ENCODE results near the gene CDKN1C. TPM values are rescaled to one million over a fixed set of nuclear protein-coding genes. Genes with fewer than 3 reads are reported as not detected.
A peak's percentile ranks its signal among the peaks of the same experiment; 100 is the strongest.

Gene CDKN1C
- total RNA-seq, 5 donors from 2014 or later (not counting 1 experiment from before 2014, with no cell fraction given), result 2.1 to 7.0 (median 5.3) TPM

DNA sequence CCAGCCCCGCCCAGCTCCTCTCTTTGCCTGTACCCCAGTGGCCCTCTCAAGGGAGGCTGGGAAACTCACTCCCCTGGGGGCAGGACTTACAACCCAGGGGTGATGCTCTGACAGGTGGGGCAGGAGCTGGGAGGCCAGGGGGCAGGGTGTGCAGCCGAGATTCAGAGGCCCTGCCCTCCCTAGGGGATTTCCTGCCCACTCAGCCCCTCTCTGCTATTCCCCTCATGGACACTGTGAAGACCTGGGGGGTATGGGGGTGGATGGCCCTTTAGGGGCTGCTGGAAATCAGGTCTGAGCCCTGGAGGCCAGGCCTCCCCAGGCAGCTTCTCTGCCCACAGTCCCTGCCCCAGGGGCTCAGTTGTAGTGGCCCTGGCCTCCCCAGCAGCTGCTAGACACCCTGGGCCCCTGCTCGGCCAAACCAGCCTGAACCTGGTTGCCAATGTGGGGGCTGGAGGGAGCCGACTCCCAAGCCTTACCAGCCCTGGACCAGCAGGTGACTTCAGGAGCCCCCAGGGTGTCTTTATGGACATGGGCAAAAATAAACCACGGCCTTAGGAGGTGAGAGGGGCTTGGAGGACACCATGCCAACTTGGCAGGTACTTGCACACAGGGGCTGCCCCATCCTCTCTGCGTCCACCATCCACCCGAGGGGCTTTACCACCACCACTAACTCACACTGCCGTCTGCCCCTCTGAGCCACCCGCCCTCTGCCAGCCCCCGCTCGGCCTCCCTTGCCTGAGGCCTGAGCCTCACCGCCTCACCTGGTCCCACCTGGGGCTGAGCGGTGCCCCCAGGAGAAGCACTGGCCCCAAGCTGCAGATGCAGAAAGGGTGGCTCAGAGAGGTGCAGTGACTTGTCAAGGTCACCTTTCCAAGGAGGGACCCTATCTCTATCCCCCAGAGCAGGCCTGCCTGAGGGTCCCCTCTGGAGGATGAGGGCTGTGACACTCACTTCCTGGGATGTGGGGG lies 46.5 kb upstream of the CDKN1C start:
- CTCF ChIA-PET, result no interaction called here
- H3K27ac ChIP-seq (ENCODE audit: low read length), result no peak overlapping the region
- H3K27me3 ChIP-seq (replicated peaks in 1 of 2; ENCODE audit: control insufficient read depth in 2 of 2, extremely low read depth in 1 of 2, insufficient read depth in 2 of 2, low read length in 1 of 2), result peaks cover 0 to 49% of the 10 kb centered on the region in 2 experiments
- H3K9me3 ChIP-seq, result no peaks in the 10 kb centered on the region
- Mint-ChIP-seq H3K27ac (no peak overlapping the region), H3K36me3 (no peaks in the 10 kb centered on the region), H3K9me3 (no peaks in the 10 kb centered on the region), H3K27me3 (peaks cover 7 to 20% of the 10 kb centered on the region in 2 donors), H3K4me1 (peaks cover 20 to 34% (median 25%) of the 10 kb centered on the region in 3 donors), H3K4me3 (no peak overlapping the region)
- no peak for DNase-seq
- no peak overlapping the region for H3K4me3 ChIP-seq (ENCODE audit: control insufficient read depth in 1 of 2, extremely low read depth in 1 of 2, low read length in 1 of 2)
- no peaks in the 10 kb centered on the region for H3K36me3 ChIP-seq (ENCODE audit: control insufficient read depth in 2 of 2, extremely low read depth in 1 of 2, insufficient read depth in 1 of 2, low read length in 1 of 2)
- POLR2A ChIA-PET, result no interaction called here
- ATAC-seq (replicated peaks in 1 of 4), result no peak
- 86% methylated on average over 11 of the region's 13 CpGs for WGBS (ENCODE audit: insufficient coverage)
- peaks cover 8 to 46% of the 10 kb centered on the region in 2 experiments for H3K4me1 ChIP-seq (ENCODE audit: control insufficient read depth in 1 of 2, extremely low read depth in 1 of 2, insufficient read depth in 2 of 2, low read length in 2 of 2)

GRCh38 chr11:2931420-2931746 lies 45.8 kb upstream of the CDKN1C start:
- Histone ChIP-seq H3K9me3 (no peaks in the 10 kb centered on the region), H3K4me1 (ENCODE audit: control insufficient read depth in 1 of 2, extremely low read depth in 1 of 2, insufficient read depth in 2 of 2, low read length in 2 of 2) (peaks cover 8 to 46% of the 10 kb centered on the region in 2 experiments), H3K27me3 (replicated peaks in 1 of 2; ENCODE audit: control insufficient read depth in 2 of 2, extremely low read depth in 1 of 2, insufficient read depth in 2 of 2, low read length in 1 of 2) (peaks cover 0 to 55% of the 10 kb centered on the region in 2 experiments), H3K27ac (ENCODE audit: low read length) (no peak overlapping the region), H3K36me3 (ENCODE audit: control insufficient read depth in 2 of 2, extremely low read depth in 1 of 2, insufficient read depth in 1 of 2, low read length in 1 of 2) (no peaks in the 10 kb centered on the region), H3K4me3 (ENCODE audit: control insufficient read depth in 1 of 2, extremely low read depth in 1 of 2, low read length in 1 of 2) (no peak overlapping the region)
- no peak overlapping the region for H3K27ac Mint-ChIP-seq
- H3K9me3 Mint-ChIP-seq, result no peaks in the 10 kb centered on the region
- WGBS (ENCODE audit: insufficient coverage), result no CpG with 5 or more reads among the region's 4 CpGs
- H3K36me3 Mint-ChIP-seq, result no peaks in the 10 kb centered on the region
- no peak for DNase-seq
- ChIA-PET CTCF (no interaction called here), POLR2A (no interaction called here)
- peaks cover 7 to 20% of the 10 kb centered on the region in 2 donors for H3K27me3 Mint-ChIP-seq
- ATAC-seq (replicated peaks in 1 of 4), result no peak
- H3K4me1 Mint-ChIP-seq, result peaks cover 20 to 34% (median 25%) of the 10 kb centered on the region in 3 donors
- no peak overlapping the region for H3K4me3 Mint-ChIP-seq

DNA sequence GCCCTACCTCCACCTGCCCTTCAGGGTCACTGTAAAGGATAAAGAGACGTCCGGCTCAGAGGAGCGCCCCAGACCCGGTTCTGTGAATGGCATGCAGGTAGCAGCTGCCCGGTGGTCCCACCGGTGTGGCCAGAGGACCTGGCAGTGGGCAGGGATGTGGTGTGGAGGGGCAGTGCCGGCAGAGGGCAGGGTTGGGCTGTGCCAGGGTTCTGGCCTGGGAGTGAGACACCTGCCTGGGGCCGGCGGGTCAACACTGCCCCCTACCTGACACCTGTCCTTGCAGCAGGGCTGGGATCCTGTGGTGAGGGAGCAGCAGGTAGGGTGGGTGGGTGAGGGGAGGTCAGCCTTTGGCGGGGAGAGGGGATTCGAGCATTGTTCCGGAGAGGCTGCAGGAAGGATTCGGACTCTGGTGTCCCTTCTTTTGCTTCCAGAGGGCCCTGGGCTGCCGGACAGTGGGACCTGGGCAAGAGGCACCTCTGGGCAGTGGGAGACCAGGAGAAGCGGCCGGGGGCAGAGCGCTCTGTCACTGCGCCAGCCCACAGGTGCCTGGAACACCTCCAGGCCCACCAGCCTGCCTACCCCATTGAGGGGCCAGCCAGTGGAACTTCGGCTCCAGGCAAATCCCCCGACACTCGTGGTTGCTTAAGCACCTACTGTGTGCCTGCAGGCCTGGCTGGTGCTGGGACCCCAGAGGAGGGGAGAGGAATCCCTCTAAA lies 45.3 kb upstream of the CDKN1C start:
- peaks cover 0 to 55% of the 10 kb centered on the region in 2 experiments for H3K27me3 ChIP-seq (replicated peaks in 1 of 2; ENCODE audit: control insufficient read depth in 2 of 2, extremely low read depth in 1 of 2, insufficient read depth in 2 of 2, low read length in 1 of 2)
- Mint-ChIP-seq H3K27me3 (peaks cover 7 to 20% of the 10 kb centered on the region in 2 donors), H3K4me1 (peaks cover 20 to 34% (median 25%) of the 10 kb centered on the region in 3 donors), H3K27ac (peak overlapping the region; percentile 3 to 78), H3K9me3 (no peaks in the 10 kb centered on the region), H3K4me3 (peak overlapping the region; percentile 70 to 80 (median 77)), H3K36me3 (no peaks in the 10 kb centered on the region)
- H3K36me3 ChIP-seq (ENCODE audit: control insufficient read depth in 2 of 2, extremely low read depth in 1 of 2, insufficient read depth in 1 of 2, low read length in 1 of 2), result no peaks in the 10 kb centered on the region
- ChIA-PET POLR2A (no interaction called here), CTCF (interaction anchor here (1.1 to 2.4 kb wide), 3 partner anchors 38 to 398 kb away, joined by 4 to 10 read pairs (median 8); no protein-coding TSS in a partner anchor)
- peaks cover 8 to 46% of the 10 kb centered on the region in 2 experiments for H3K4me1 ChIP-seq (ENCODE audit: control insufficient read depth in 1 of 2, extremely low read depth in 1 of 2, insufficient read depth in 2 of 2, low read length in 2 of 2)
- ATAC-seq (replicated peaks in 1 of 4), result peak in 2 of 4 experiments; percentile 26 to 36
- no peaks in the 10 kb centered on the region for H3K9me3 ChIP-seq
- no peak overlapping the region for H3K27ac ChIP-seq (ENCODE audit: low read length)
- WGBS (ENCODE audit: insufficient coverage), result 64% methylated on average over 14 of the region's 21 CpGs
- peak overlapping the region; percentile 53 to 62 for H3K4me3 ChIP-seq (ENCODE audit: control insufficient read depth in 1 of 2, extremely low read depth in 1 of 2, low read length in 1 of 2)
- peak in 5 of 35 experiments; percentile 33 to 57 (median 46) for DNase-seq

- no peak overlapping the region for H3K27ac ChIP-seq (ENCODE audit: low read length)
- peak in 5 of 35 experiments; percentile 18 to 55 (median 33) for DNase-seq
- peak overlapping the region; percentile 3 to 78 for H3K27ac Mint-ChIP-seq
Measured at GRCh38 chr11:2929950-2930703, 44.6 kb upstream of the CDKN1C start.

GRCh38 chr11:2929531-2929949 lies 44.0 kb upstream of the CDKN1C start:
- ChIA-PET POLR2A (interaction anchor here in 1 of 2 donors (0.6 kb wide), 2 partner anchors 26 to 87 kb away, joined by 3 to 4 read pairs; no protein-coding TSS in a partner anchor), CTCF (interaction anchor here (0.9 to 2.4 kb wide), 4 partner anchors 37 to 397 kb away, joined by 4 to 10 read pairs (median 6); no protein-coding TSS in a partner anchor)
- Histone ChIP-seq H3K4me1 (ENCODE audit: control insufficient read depth in 1 of 2, extremely low read depth in 1 of 2, insufficient read depth in 2 of 2, low read length in 2 of 2) (peaks cover 8 to 46% of the 10 kb centered on the region in 2 experiments), H3K36me3 (ENCODE audit: control insufficient read depth in 2 of 2, extremely low read depth in 1 of 2, insufficient read depth in 1 of 2, low read length in 1 of 2) (no peaks in the 10 kb centered on the region), H3K9me3 (no peaks in the 10 kb centered on the region), H3K27ac (ENCODE audit: low read length) (no peak overlapping the region), H3K27me3 (replicated peaks in 1 of 2; ENCODE audit: control insufficient read depth in 2 of 2, extremely low read depth in 1 of 2, insufficient read depth in 2 of 2, low read length in 1 of 2) (peaks cover 0 to 55% of the 10 kb centered on the region in 2 experiments), H3K4me3 (ENCODE audit: control insufficient read depth in 1 of 2, extremely low read depth in 1 of 2, low read length in 1 of 2) (peak overlapping the region; percentile 53 to 62)
- ATAC-seq (replicated peaks in 1 of 4), result peak in 3 of 4 experiments; percentile 25 to 33 (median 27)
- peaks cover 7 to 20% of the 10 kb centered on the region in 2 donors for H3K27me3 Mint-ChIP-seq
- H3K27ac Mint-ChIP-seq, result no peak overlapping the region
- WGBS (ENCODE audit: insufficient coverage), result 2% methylated on average over 43 of the region's 48 CpGs
- H3K9me3 Mint-ChIP-seq, result no peaks in the 10 kb centered on the region
- peak overlapping the region; percentile 70 to 80 (median 77) for H3K4me3 Mint-ChIP-seq
- no peaks in the 10 kb centered on the region for H3K36me3 Mint-ChIP-seq
- peak in 3 of 35 experiments; percentile 35 to 53 (median 38) for DNase-seq
- peaks cover 20 to 34% (median 25%) of the 10 kb centered on the region in 3 donors for H3K4me1 Mint-ChIP-seq

More at GRCh38 chr11:2929950-2930703, 44.6 kb upstream of the CDKN1C start:
- ATAC-seq (replicated peaks in 1 of 4), result peak in 2 of 4 experiments; percentile 20 to 25
- H3K36me3 Mint-ChIP-seq, result no peaks in the 10 kb centered on the region
- Histone ChIP-seq H3K27me3 (replicated peaks in 1 of 2; ENCODE audit: control insufficient read depth in 2 of 2, extremely low read depth in 1 of 2, insufficient read depth in 2 of 2, low read length in 1 of 2) (peaks cover 0 to 55% of the 10 kb centered on the region in 2 experiments), H3K36me3 (ENCODE audit: control insufficient read depth in 2 of 2, extremely low read depth in 1 of 2, insufficient read depth in 1 of 2, low read length in 1 of 2) (no peaks in the 10 kb centered on the region), H3K9me3 (no peaks in the 10 kb centered on the region), H3K4me1 (ENCODE audit: control insufficient read depth in 1 of 2, extremely low read depth in 1 of 2, insufficient read depth in 2 of 2, low read length in 2 of 2) (peaks cover 8 to 46% of the 10 kb centered on the region in 2 experiments), H3K4me3 (ENCODE audit: control insufficient read depth in 1 of 2, extremely low read depth in 1 of 2, low read length in 1 of 2) (peak overlapping the region; percentile 53 to 62)
- no peaks in the 10 kb centered on the region for H3K9me3 Mint-ChIP-seq
- peaks cover 20 to 34% (median 25%) of the 10 kb centered on the region in 3 donors for H3K4me1 Mint-ChIP-seq
- H3K4me3 Mint-ChIP-seq, result peak overlapping the region; percentile 70 to 80 (median 77)
- CTCF ChIA-PET, result interaction anchor here (0.9 to 2.4 kb wide), 4 partner anchors 37 to 398 kb away, joined by 4 to 10 read pairs (median 6); no protein-coding TSS in a partner anchor
- WGBS (ENCODE audit: insufficient coverage), result 6% methylated on average over 33 of the region's 47 CpGs
- POLR2A ChIA-PET, result interaction anchor here in 1 of 2 donors (0.6 kb wide), 1 partner anchor 26 kb away, joined by 3 read pairs; no protein-coding TSS in a partner anchor
- peaks cover 7 to 20% of the 10 kb centered on the region in 2 donors for H3K27me3 Mint-ChIP-seq
